ENCODE results near the gene SH3BP4.

The SH3BP4 gene

DNA sequence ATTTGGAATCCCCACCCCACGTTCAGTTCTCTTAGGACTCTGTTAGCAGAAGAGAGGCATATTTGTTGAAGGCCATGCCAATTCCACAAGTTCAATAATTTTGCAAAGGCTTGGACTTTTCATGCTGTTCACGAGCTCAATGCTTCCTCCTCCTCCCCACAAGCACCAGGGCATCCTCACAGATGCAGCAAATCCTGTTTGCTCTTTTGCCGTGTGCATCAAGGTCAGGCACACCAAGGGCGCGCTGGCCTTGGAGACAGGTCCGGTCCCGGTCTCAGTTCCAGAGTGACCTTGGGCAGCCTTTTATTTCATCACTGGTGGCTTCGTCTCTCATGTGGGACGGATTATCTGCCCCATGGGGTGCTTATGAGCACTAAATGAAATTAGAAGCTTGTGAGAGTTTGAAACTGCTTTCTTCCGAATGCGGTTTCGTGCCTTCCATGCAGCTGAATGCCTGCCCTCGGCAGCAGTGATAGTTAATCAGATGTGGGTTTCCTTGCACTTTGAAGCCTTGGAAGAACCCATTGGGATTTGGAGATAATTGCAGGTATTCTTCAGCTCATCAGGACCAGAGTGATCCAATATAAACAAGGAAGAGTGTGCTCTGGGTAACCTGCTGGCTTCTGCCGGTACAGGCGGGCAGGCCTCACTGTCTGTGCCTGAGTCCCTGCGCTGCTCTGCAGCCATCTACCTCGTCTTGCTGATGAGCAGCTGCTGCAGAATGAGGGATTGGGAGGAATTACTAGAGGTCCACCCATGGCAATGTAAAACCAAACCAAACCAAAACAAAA lies 140.8 kb downstream of the SH3BP4 start:
- DNase-seq (ENCODE audit: low read depth): no peak
- H3K4me3 ChIP-seq (ENCODE audit: low read depth, low read length): no peak overlapping the region
- TF ChIP-seq, protein P1, sequence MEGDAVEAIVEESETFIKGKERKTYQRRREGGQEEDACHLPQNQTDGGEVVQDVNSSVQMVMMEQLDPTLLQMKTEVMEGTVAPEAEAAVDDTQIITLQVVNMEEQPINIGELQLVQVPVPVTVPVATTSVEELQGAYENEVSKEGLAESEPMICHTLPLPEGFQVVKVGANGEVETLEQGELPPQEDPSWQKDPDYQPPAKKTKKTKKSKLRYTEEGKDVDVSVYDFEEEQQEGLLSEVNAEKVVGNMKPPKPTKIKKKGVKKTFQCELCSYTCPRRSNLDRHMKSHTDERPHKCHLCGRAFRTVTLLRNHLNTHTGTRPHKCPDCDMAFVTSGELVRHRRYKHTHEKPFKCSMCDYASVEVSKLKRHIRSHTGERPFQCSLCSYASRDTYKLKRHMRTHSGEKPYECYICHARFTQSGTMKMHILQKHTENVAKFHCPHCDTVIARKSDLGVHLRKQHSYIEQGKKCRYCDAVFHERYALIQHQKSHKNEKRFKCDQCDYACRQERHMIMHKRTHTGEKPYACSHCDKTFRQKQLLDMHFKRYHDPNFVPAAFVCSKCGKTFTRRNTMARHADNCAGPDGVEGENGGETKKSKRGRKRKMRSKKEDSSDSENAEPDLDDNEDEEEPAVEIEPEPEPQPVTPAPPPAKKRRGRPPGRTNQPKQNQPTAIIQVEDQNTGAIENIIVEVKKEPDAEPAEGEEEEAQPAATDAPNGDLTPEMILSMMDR (IDR thresholded peaks at IDR 0.05; ENCODE audit: control insufficient read depth, extremely low read depth, insufficient read depth): no peak

- TF ChIP-seq, protein P1 (IDR thresholded peaks at IDR 0.05; ENCODE audit: control insufficient read depth, extremely low read depth, insufficient read depth): no peak
- H3K4me3 ChIP-seq (ENCODE audit: low read depth, low read length): no peak overlapping the region
- no peak for DNase-seq (ENCODE audit: low read depth)
These were observed 142.6 kb downstream of the SH3BP4 start for GRCh38 chr2:235094457-235094856.

DNA sequence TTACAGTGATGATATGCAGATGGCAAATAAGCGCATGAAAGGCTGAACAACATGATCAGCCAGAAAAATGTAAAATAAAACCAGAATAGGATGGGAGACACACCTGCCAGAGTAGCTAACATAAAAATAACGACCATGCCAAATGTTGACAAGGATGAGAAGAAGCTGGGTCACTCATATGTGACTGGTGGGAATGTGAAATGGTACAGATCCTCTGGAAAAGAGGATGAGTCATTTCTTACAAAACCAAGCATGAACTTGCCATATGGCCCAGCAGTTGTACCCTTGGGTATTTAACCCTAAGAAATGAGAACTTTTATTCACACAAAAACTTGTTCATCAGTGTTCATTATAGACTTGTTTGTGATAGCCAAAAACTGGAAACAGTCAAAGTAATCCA lies 143.8 kb downstream of the SH3BP4 start:
- TF ChIP-seq, protein P1 (IDR thresholded peaks at IDR 0.05; ENCODE audit: control insufficient read depth, extremely low read depth, insufficient read depth): no peak
- no peak for DNase-seq (ENCODE audit: low read depth)
- H3K4me3 ChIP-seq (ENCODE audit: low read depth, low read length): no peak overlapping the region

DNA sequence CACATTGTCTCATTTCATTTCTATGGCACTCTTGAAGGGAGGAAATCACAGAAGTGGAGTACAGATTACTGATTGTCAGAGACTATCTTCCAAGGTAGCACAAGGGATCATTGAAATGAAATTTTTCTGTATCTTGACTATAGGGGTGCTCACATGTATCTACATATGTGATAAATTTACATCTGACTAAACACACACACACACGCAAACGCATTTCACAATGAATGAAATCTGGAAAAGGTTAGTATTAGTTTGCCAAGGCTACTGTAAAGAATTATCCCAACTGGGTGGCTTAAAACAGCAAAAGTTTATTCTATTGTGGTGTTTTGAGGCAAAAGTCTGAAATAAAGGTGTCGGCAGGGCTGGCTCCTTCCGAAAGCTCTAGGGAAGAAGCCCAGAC lies 144.6 kb downstream of the SH3BP4 start:
- TF ChIP-seq, protein P1 (IDR thresholded peaks at IDR 0.05; ENCODE audit: control insufficient read depth, extremely low read depth, insufficient read depth): no peak
- DNase-seq (ENCODE audit: low read depth): no peak
- H3K4me3 ChIP-seq (ENCODE audit: low read depth, low read length): no peak overlapping the region

GRCh38 chr2:235097196-235097595 lies 145.4 kb downstream of the SH3BP4 start:
- no peak for DNase-seq (ENCODE audit: low read depth)

DNA sequence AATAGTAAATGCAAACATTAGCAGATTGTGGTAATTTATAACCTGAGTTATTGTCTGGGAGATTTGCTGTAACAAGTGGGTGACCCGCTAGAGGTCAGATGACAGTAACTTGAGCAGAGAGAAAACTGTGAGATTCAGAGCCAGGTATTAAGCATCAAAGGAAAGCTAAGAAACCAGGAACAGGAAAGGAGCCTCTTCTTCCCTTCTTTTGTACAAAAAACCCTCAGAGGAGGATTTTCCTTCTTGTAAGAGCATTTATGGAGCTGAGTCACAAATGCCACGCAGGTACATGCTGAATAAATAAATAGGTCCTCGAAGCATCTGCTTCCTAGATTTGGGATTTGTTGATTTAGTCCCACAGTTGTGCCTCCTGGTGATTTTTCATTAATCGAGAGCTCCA lies 146.5 kb downstream of the SH3BP4 start:
- DNase-seq (ENCODE audit: low read depth): no peak
- H3K4me3 ChIP-seq (ENCODE audit: low read depth, low read length): no peak overlapping the region
- TF ChIP-seq, protein P1 (IDR thresholded peaks at IDR 0.05; ENCODE audit: control insufficient read depth, extremely low read depth, insufficient read depth): no peak; the same call in 1 of the 2 replicates

More at GRCh38 chr2:235097196-235097595, 145.4 kb downstream of the SH3BP4 start:
- H3K4me3 ChIP-seq (ENCODE audit: low read depth, low read length): no peak overlapping the region
- TF ChIP-seq, protein P1 (IDR thresholded peaks at IDR 0.05; ENCODE audit: control insufficient read depth, extremely low read depth, insufficient read depth): no peak

All from LNCaP clone FGC (cell line).